ENCODE data around the gene KYAT1. TPM values are rescaled to one million over a fixed set of nuclear protein-coding genes. Genes with fewer than 3 reads are reported as not detected.

Gene KYAT1
- polyA plus RNA-seq, 2 of the 4 experiments (the other 2 are of a cell fraction) = 8.4 to 10.0 TPM

DNA sequence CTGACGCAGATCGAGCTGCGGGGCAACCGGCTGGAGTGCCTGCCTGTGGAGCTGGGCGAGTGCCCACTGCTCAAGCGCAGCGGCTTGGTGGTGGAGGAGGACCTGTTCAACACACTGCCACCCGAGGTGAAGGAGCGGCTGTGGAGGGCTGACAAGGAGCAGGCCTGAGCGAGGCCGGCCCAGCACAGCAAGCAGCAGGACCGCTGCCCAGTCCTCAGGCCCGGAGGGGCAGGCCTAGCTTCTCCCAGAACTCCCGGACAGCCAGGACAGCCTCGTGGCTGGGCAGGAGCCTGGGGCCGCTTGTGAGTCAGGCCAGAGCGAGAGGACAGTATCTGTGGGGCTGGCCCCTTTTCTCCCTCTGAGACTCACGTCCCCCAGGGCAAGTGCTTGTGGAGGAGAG is 34.5 kb upstream of the KYAT1 start (continued):
- TF ChIP-seq, protein P1, sequence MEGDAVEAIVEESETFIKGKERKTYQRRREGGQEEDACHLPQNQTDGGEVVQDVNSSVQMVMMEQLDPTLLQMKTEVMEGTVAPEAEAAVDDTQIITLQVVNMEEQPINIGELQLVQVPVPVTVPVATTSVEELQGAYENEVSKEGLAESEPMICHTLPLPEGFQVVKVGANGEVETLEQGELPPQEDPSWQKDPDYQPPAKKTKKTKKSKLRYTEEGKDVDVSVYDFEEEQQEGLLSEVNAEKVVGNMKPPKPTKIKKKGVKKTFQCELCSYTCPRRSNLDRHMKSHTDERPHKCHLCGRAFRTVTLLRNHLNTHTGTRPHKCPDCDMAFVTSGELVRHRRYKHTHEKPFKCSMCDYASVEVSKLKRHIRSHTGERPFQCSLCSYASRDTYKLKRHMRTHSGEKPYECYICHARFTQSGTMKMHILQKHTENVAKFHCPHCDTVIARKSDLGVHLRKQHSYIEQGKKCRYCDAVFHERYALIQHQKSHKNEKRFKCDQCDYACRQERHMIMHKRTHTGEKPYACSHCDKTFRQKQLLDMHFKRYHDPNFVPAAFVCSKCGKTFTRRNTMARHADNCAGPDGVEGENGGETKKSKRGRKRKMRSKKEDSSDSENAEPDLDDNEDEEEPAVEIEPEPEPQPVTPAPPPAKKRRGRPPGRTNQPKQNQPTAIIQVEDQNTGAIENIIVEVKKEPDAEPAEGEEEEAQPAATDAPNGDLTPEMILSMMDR (IDR thresholded peaks at IDR 0.05) = no peak
- TF ChIP-seq, protein P2, sequence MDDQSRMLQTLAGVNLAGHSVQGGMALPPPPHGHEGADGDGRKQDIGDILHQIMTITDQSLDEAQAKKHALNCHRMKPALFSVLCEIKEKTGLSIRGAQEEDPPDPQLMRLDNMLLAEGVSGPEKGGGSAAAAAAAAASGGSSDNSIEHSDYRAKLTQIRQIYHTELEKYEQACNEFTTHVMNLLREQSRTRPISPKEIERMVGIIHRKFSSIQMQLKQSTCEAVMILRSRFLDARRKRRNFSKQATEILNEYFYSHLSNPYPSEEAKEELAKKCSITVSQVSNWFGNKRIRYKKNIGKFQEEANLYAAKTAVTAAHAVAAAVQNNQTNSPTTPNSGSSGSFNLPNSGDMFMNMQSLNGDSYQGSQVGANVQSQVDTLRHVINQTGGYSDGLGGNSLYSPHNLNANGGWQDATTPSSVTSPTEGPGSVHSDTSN (IDR thresholded peaks at IDR 0.05) = no peak
- no peak for TF ChIP-seq HDAC2 (IDR thresholded peaks at IDR 0.05)
- no peak for TF ChIP-seq RNF2 (IDR thresholded peaks at IDR 0.05; ENCODE audit: borderline replicate concordance, low read depth)
- TF ChIP-seq NR3C1 (IDR thresholded peaks at IDR 0.05) = no peak
- TF ChIP-seq, protein P3, sequence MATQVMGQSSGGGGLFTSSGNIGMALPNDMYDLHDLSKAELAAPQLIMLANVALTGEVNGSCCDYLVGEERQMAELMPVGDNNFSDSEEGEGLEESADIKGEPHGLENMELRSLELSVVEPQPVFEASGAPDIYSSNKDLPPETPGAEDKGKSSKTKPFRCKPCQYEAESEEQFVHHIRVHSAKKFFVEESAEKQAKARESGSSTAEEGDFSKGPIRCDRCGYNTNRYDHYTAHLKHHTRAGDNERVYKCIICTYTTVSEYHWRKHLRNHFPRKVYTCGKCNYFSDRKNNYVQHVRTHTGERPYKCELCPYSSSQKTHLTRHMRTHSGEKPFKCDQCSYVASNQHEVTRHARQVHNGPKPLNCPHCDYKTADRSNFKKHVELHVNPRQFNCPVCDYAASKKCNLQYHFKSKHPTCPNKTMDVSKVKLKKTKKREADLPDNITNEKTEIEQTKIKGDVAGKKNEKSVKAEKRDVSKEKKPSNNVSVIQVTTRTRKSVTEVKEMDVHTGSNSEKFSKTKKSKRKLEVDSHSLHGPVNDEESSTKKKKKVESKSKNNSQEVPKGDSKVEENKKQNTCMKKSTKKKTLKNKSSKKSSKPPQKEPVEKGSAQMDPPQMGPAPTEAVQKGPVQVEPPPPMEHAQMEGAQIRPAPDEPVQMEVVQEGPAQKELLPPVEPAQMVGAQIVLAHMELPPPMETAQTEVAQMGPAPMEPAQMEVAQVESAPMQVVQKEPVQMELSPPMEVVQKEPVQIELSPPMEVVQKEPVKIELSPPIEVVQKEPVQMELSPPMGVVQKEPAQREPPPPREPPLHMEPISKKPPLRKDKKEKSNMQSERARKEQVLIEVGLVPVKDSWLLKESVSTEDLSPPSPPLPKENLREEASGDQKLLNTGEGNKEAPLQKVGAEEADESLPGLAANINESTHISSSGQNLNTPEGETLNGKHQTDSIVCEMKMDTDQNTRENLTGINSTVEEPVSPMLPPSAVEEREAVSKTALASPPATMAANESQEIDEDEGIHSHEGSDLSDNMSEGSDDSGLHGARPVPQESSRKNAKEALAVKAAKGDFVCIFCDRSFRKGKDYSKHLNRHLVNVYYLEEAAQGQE (IDR thresholded peaks at IDR 0.05) = no peak
- TF ChIP-seq CBX2 (IDR thresholded peaks at IDR 0.05; ENCODE audit: borderline replicate concordance, low read depth) = no peak
- TF ChIP-seq, protein P4, sequence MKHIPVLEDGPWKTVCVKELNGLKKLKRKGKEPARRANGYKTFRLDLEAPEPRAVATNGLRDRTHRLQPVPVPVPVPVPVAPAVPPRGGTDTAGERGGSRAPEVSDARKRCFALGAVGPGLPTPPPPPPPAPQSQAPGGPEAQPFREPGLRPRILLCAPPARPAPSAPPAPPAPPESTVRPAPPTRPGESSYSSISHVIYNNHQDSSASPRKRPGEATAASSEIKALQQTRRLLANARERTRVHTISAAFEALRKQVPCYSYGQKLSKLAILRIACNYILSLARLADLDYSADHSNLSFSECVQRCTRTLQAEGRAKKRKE (CRISPR knock-in tag; IDR thresholded peaks at IDR 0.05; ENCODE audit: low read depth) = no peak
- no peak for TF ChIP-seq KDM5A (IDR thresholded peaks at IDR 0.05)
- no peak for TF ChIP-seq CBX8 (IDR thresholded peaks at IDR 0.05)

DNA sequence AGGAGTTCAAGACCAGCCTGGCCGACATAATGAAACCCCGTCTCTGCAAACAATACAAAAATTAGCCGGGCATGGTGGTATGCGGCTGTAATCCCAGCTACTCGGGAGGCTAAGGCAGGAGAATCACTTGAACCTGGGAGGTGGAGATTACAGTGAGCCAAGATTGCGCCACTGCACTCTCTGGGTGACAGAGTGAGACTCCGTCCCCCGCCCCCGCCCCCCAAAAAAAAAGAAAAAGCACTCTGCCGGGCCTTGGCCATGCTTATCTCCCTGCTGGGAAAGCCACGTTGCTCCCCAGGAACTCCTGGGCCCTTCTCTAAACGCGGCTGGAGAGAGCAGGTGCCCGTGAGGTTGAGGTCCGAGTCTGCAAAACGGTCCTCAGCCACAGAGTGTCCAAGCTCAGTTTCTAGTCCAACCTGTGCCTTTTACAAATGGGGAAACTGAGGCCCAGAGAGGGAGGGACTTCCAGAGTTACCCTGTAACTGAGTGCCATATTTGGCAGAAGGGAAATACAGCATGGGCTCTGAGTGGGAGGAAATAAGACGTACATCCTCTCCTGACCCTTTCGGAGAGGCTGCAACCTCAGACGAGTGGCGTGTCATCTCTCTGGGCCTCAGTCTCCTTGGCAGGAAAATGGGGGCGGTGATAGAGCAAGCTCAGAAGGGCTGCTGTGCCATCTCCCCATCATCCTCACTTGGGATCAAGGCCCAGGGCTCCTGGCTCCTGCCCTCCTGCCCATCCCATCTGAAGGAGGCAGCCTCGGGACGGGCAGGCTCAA is 32.4 kb upstream of the KYAT1 start:
- POLR2A ChIA-PET = no interaction called here

More for the DNA sequence above, 32.4 kb upstream of the KYAT1 start:
- TF ChIP-seq JUNB (IDR thresholded peaks at IDR 0.05) = no peak
- TF ChIP-seq CBX2 (IDR thresholded peaks at IDR 0.05; ENCODE audit: borderline replicate concordance, low read depth) = no peak
- TF ChIP-seq BHLHE40 (IDR thresholded peaks at IDR 0.05; ENCODE audit: low read depth, low read length) = no peak
- TF ChIP-seq RNF2 (IDR thresholded peaks at IDR 0.05; ENCODE audit: borderline replicate concordance, low read depth) = no peak
- TF ChIP-seq NR3C1 (IDR thresholded peaks at IDR 0.05) = no peak
- 0 out of 4 replicates have a peak, but pooled peaks of 1 of the 2 experiments have one; percentile 34 for TF ChIP-seq CEBPB (IDR thresholded peaks at IDR 0.05)
- TF ChIP-seq TFCP2L1 (CRISPR knock-in tag; IDR thresholded peaks at IDR 0.05) = no peak
- peak overlapping the region; percentile 91 to 97 for H3K27ac ChIP-seq
- no peak for ATAC-seq
- WGBS (ENCODE audit: missing lambda C conversion rate) = 81% methylated on average over 18 of the region's 23 CpGs
- no peak overlapping the region for H3K4me3 ChIP-seq
- no peak for FAIRE-seq
- no peak for DNase-seq (ENCODE audit: low read depth in 1 of 2, low spot score in 1 of 2)
- CTCF ChIA-PET = interaction anchor here (0.9 to 4.3 kb wide), 2 partner anchors 14 to 51 kb away, joined by 3 to 37 read pairs; no protein-coding TSS in a partner anchor
- H3K4me2 ChIP-seq = peak overlapping the region; percentile 79
- peaks cover 70% of the 10 kb centered on the region for H3K4me1 ChIP-seq
- no peaks in the 10 kb centered on the region for H3K9me3 ChIP-seq
